Cerebellar nuclear complex (tissue), 1 donor: ENCODE results near the gene GPBP1.
"Not testable (repeated sequence)": the region's sequence is repeated elsewhere in the genome, so short reads cannot be mapped to it uniquely, and the experiment has no call there.

ENCODE experiments used
- DNase-seq, 2 experiments: peaks; one replicate each; lab custom pipeline; 2025; lab: John Stamatoyannopoulos, UW

Gene GPBP1

GRCh38 chr5:57176350-57176857, 2.5 kb downstream of the GPBP1 start:
- DNase-seq: no peak

GRCh38 chr5:57177479-57178156, 3.8 kb downstream of the GPBP1 start:
- DNase-seq: no peak

GRCh38 chr5:57178238-57178637, 4.4 kb downstream of the GPBP1 start:
- not testable (repeated sequence) for DNase-seq

GRCh38 chr5:57179262-57180200, 5.7 kb downstream of the GPBP1 start:
- no peak for DNase-seq

- no peak for DNase-seq
Observed at GRCh38 chr5:57181154-57181553, 7.3 kb downstream of the GPBP1 start.

GRCh38 chr5:57184322-57184721, 10.5 kb downstream of the GPBP1 start:
- DNase-seq: no peak

- DNase-seq: no peak
Observed at GRCh38 chr5:57185313-57185712, 11.5 kb downstream of the GPBP1 start.

- DNase-seq: no peak
Observed at GRCh38 chr5:57186194-57186593, 12.3 kb downstream of the GPBP1 start.

- DNase-seq: not testable (repeated sequence)
Observed at GRCh38 chr5:57187977-57188376, 14.1 kb downstream of the GPBP1 start.

GRCh38 chr5:57189515-57189914, 15.7 kb downstream of the GPBP1 start:
- DNase-seq: no peak

GRCh38 chr5:57190593-57190992, 16.7 kb downstream of the GPBP1 start:
- no peak for DNase-seq

- no peak for DNase-seq
Observed at GRCh38 chr5:57191163-57191562, 17.3 kb downstream of the GPBP1 start.

GRCh38 chr5:57191986-57192385, 18.1 kb downstream of the GPBP1 start:
- DNase-seq: no peak

GRCh38 chr5:57192832-57193231, 19.0 kb downstream of the GPBP1 start:
- DNase-seq: not testable (repeated sequence)

GRCh38 chr5:57193757-57194413, 20.0 kb downstream of the GPBP1 start:
- DNase-seq: no peak

- DNase-seq: no peak
Observed at GRCh38 chr5:57194653-57195052, 20.8 kb downstream of the GPBP1 start.

- DNase-seq: no peak
Observed at GRCh38 chr5:57195060-57195459, 21.2 kb downstream of the GPBP1 start.

- no peak for DNase-seq
Observed at GRCh38 chr5:57199866-57200265, 26.0 kb downstream of the GPBP1 start.

GRCh38 chr5:57202811-57203210, 29.0 kb downstream of the GPBP1 start:
- no peak for DNase-seq

- no peak for DNase-seq
Observed at GRCh38 chr5:57207007-57207653, 33.3 kb downstream of the GPBP1 start.

- DNase-seq: no peak
Observed at GRCh38 chr5:57207681-57208080, 33.8 kb downstream of the GPBP1 start.
